Type B pancreatic cell (in vitro differentiated cells): ENCODE data around the gene VAV2. TPM values are rescaled to one million over a fixed set of nuclear protein-coding genes. Genes with fewer than 3 reads are reported as not detected.

Source experiments
- DNase-seq: peaks from one replicate; pipeline ENCODE4 v3.0.0; 2021; ENCODE audit warnings: mixed read lengths; ENCODE audit not compliant: unreplicated experiment; ENCODE audit errors: extremely low spot score
- H3K27ac Mint-ChIP-seq: 2 replicates; pipeline ENCODE4 v1.8.0; 2021; ENCODE audit warnings: mild to moderate bottlenecking, mixed read lengths
- H3K27me3 Mint-ChIP-seq: 2 replicates; pipeline ENCODE4 v1.8.0; 2021; ENCODE audit warnings: mixed read lengths
- H3K36me3 Mint-ChIP-seq: 2 replicates; pipeline ENCODE4 v1.8.0; 2021; ENCODE audit warnings: mixed read lengths
- H3K4me1 Mint-ChIP-seq: one replicate; pipeline ENCODE4 v1.8.0; 2021; ENCODE audit warnings: mixed read lengths; ENCODE audit not compliant: unreplicated experiment
- H3K4me3 Mint-ChIP-seq: 2 replicates; pipeline ENCODE4 v1.8.0; 2021; ENCODE audit warnings: mild to moderate bottlenecking, mixed read lengths
- H3K9me3 Mint-ChIP-seq: 2 replicates; pipeline ENCODE4 v1.8.0; 2021; ENCODE audit warnings: mixed read lengths
- total RNA-seq: library from RNA; stranded (reverse); gene quantifications from 2 replicates; pipeline ENCODE4 v1.2.1, GENCODE V29; 2021; ENCODE audit warnings: low replicate concordance
- TF ChIP-seq, protein P1 (sequence below): fragments of 200-600 bp; sonication (generic); conservative IDR thresholded peaks from 2 replicates; pipeline ENCODE4 v1.5.0; 2021; ENCODE audit warnings: antibody characterized with exemption, mild to moderate bottlenecking

The VAV2 gene
- total RNA-seq, 1 donor from 2014 or later = 39.4 TPM

DNA sequence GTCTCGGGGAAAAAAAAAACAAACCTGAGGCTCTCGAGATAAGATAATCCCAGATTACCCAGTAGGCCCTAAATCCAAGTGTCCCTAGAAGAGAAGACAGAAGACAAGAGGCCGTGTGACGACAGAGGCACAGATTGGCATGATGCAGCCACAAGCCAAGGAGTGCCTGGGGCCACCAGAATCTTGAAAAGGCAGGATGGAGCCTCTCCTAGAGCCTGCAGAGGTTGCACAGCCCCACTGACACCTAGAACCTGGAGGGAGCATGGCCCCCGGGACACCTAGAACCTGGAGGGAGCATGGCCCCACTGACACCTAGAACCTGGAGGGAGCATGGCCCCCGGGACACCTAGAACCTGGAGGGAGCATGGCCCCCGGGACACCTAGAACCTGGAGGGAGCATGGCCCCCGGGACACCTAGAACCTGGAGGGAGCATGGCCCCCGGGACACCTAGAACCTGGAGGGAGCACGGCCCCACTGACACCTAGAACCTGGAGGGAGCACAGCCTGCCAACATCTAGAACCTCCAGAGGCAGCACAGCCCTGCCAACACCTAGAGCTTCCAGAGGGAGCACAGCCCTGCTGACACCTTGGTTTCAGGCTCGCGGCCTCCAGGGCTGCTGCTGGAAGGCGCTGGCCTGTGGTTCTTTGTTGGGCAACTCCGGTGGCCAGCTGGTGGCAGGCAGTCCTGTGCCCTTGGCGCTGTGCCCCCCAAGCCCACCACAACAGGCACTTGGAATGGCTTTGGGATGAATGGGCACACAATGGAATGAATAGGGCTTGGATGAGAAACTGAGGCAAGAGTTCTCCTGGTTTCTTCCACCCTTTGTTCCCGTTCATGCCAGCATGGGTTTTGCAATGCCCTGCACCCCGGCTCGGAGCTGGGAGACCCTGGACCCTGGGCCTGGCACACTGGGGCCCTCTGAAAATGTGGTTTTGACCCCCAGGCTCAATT is 39.2 kb downstream of the VAV2 start:
- Mint-ChIP-seq H3K4me3 (no peak overlapping the region), H3K27me3 (no peaks in the 10 kb centered on the region), H3K36me3 (no peaks in the 10 kb centered on the region), H3K27ac (no peak overlapping the region), H3K9me3 (no peaks in the 10 kb centered on the region), H3K4me1 (peaks cover 44% of the 10 kb centered on the region)
- TF ChIP-seq, protein P1, sequence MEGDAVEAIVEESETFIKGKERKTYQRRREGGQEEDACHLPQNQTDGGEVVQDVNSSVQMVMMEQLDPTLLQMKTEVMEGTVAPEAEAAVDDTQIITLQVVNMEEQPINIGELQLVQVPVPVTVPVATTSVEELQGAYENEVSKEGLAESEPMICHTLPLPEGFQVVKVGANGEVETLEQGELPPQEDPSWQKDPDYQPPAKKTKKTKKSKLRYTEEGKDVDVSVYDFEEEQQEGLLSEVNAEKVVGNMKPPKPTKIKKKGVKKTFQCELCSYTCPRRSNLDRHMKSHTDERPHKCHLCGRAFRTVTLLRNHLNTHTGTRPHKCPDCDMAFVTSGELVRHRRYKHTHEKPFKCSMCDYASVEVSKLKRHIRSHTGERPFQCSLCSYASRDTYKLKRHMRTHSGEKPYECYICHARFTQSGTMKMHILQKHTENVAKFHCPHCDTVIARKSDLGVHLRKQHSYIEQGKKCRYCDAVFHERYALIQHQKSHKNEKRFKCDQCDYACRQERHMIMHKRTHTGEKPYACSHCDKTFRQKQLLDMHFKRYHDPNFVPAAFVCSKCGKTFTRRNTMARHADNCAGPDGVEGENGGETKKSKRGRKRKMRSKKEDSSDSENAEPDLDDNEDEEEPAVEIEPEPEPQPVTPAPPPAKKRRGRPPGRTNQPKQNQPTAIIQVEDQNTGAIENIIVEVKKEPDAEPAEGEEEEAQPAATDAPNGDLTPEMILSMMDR = no peak
- no peak for DNase-seq

DNA sequence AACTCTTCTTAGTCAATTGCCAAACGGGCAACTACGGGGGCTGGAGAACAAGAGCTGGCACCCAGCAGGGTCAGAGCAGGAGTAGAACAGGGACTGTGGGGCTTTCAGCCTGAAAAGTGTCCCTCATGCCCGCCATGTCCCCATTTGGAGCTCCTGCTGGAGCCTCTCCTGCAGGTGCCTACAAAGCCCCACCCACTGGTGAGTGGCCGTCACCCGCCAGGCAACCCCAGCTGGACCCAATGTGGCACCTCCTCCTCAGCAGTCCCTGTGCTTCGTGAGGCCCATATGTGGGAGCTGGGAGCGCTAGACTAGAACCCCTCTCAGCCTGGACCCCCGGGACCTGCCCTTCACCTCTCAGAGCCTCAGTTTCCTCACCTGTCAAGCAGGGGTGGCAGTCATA is 40.9 kb downstream of the VAV2 start:
- Mint-ChIP-seq H3K27ac (no peak overlapping the region), H3K4me1 (peaks cover 34% of the 10 kb centered on the region), H3K4me3 (no peak overlapping the region), H3K36me3 (no peaks in the 10 kb centered on the region), H3K27me3 (no peaks in the 10 kb centered on the region), H3K9me3 (no peaks in the 10 kb centered on the region)
- TF ChIP-seq, protein P1 = no peak
- DNase-seq = no peak

DNA sequence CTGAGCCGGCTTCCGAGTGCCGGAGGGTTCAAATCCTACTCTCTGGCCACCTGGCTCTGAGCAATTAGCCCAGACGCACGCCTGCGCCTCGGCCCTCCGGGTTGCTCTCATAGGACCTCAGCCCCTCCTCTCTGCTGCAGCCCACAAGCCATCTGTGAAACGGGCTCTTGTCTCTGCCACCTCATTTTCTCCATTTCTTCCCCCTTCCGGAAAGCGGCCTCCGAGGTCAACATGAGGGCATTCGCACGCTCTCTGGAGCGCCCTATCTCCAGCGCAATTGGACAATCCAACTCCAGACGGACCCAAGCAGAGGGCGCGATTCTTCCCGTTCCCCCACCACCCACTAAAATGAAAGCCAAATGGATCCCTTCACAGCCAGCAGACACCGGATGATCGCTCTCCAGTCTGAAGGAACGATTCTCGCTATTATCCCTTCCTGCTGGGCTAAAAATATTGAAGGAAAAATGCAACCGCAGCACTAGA is 41.5 kb downstream of the VAV2 start:
- peaks cover 31% of the 10 kb centered on the region for H3K4me1 Mint-ChIP-seq
- H3K9me3 Mint-ChIP-seq = no peaks in the 10 kb centered on the region
- TF ChIP-seq, protein P1 = no peak
- peak overlapping the region; percentile 70 for H3K4me3 Mint-ChIP-seq
- H3K27ac Mint-ChIP-seq = peak overlapping the region; percentile 35
- no peak for DNase-seq
- no peaks in the 10 kb centered on the region for H3K36me3 Mint-ChIP-seq
- no peaks in the 10 kb centered on the region for H3K27me3 Mint-ChIP-seq

DNA sequence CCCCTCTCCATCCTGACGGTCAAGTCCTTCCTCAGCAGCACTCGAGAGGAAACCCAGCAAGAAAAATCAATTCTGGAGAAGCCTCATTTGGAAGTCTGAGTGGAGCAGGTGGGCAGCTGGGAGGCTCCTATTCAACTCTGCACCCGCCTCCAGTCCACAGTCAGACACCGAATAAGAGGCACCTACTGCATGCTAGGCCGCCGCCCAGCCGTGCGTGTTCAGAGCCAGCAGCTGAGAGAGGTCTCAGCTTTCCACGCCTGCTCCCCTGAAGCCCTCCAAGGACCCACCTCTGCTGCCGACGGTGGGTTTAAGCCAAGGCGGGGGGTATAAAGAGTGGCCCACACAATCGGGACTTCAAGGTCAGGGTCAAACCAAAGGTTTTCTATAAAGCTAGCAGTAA is 41.9 kb downstream of the VAV2 start:
- Mint-ChIP-seq H3K4me1 (peaks cover 31% of the 10 kb centered on the region), H3K9me3 (no peaks in the 10 kb centered on the region), H3K4me3 (no peak overlapping the region), H3K36me3 (no peaks in the 10 kb centered on the region), H3K27ac (no peak overlapping the region), H3K27me3 (no peaks in the 10 kb centered on the region)
- TF ChIP-seq, protein P1 = no peak
- no peak for DNase-seq

DNA sequence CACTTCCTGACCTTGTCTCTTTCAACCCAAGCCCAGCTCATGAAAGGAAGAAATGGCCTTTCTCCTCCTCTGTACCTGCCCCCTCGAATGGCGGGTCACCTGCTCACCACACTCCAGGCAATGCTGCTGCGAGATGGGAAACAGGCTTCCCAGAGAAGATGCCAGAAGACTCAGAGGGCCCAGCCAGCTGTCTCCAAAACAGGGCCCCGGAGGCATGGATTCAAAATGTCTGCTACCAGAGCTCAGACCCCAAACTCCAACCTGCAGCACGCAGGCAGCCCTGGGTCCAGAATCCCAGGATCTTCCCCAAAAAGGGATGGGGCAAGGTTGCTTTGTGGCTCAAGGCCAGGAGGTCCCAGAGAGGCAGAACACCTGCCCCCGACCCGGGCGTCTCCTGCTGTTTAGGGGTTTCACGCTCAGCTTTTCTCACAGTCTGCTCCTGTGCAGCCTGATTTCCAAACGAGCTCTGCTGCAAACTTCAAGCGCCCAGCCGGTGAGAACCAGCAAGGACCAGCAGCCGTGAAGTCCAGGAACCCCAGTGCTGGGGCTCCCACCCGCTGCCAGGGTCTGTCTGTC is 42.5 kb downstream of the VAV2 start:
- Mint-ChIP-seq H3K27me3 (no peaks in the 10 kb centered on the region), H3K27ac (no peak overlapping the region), H3K36me3 (no peaks in the 10 kb centered on the region), H3K4me1 (peaks cover 26% of the 10 kb centered on the region), H3K4me3 (no peak overlapping the region), H3K9me3 (no peaks in the 10 kb centered on the region)
- TF ChIP-seq, protein P1 = no peak
- DNase-seq = no peak
